Measurements from ENCODE around the gene FAM168B. TPM values are rescaled to one million over a fixed set of nuclear protein-coding genes. Genes with fewer than 3 reads are reported as not detected.

Gene FAM168B
- total and polyA plus RNA-seq, 9 donors: 54.4 to 117 (median 98.4) TPM

DNA sequence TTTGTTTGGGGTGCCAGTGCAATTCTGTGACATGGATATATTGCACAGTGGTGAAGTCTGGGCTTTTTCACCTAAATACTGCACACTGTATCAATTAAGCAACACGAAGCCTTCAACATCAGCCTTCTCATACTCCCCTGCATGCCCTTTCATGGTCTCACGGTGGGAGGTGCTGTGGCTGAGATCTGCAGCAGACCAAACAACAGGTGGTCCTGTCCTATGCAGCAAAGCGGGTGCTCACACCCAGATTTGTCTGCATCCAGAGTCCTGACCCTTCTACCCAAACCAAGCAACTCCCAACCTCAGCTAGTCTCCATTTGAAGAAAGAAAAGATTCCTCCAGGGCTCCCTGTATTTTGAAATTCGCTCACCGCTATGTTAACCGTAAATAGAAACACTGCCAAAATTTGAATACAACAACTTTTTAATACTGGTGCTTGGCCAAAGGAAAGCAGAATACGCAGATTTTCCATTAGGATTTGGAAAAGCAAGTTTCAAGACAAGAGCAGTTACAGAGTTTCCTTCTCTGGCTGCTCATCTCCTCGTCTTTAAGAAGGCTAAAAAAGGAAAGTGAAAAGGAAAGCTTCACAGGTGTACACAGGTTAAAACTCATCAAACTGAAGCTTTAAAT is 34.9 kb downstream of the FAM168B start:
- Histone ChIP-seq H3K27me3 (no peaks in the 10 kb centered on the region), H3K9me3 (no peaks in the 10 kb centered on the region), H3K4me1 (ENCODE audit: insufficient read depth) (peaks cover 27% of the 10 kb centered on the region), H3K27ac (peak overlapping the region in 1 of 2 donors; percentile 5), H3K36me3 (no peaks in the 10 kb centered on the region), H3K4me3 (no peak overlapping the region)
- 7 to 25% (median 16%) methylated on average over 8 of the region's 8 CpGs for WGBS, 3 donors
- intact Hi-C loops (cut with DNase I): no loop called here
- TF ChIP-seq EP300 (IDR thresholded peaks at IDR 0.05): no peak
- TF ChIP-seq, protein P1, sequence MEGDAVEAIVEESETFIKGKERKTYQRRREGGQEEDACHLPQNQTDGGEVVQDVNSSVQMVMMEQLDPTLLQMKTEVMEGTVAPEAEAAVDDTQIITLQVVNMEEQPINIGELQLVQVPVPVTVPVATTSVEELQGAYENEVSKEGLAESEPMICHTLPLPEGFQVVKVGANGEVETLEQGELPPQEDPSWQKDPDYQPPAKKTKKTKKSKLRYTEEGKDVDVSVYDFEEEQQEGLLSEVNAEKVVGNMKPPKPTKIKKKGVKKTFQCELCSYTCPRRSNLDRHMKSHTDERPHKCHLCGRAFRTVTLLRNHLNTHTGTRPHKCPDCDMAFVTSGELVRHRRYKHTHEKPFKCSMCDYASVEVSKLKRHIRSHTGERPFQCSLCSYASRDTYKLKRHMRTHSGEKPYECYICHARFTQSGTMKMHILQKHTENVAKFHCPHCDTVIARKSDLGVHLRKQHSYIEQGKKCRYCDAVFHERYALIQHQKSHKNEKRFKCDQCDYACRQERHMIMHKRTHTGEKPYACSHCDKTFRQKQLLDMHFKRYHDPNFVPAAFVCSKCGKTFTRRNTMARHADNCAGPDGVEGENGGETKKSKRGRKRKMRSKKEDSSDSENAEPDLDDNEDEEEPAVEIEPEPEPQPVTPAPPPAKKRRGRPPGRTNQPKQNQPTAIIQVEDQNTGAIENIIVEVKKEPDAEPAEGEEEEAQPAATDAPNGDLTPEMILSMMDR (IDR thresholded peaks at IDR 0.05): no peak
- TF ChIP-seq POLR2A (IDR thresholded peaks at IDR 0.05): no peak
- no peak for DNase-seq

GRCh38 chr2:131056932-131057287 is 36.4 kb downstream of the FAM168B start:
- intact Hi-C loops (cut with DNase I): no loop called here

DNA sequence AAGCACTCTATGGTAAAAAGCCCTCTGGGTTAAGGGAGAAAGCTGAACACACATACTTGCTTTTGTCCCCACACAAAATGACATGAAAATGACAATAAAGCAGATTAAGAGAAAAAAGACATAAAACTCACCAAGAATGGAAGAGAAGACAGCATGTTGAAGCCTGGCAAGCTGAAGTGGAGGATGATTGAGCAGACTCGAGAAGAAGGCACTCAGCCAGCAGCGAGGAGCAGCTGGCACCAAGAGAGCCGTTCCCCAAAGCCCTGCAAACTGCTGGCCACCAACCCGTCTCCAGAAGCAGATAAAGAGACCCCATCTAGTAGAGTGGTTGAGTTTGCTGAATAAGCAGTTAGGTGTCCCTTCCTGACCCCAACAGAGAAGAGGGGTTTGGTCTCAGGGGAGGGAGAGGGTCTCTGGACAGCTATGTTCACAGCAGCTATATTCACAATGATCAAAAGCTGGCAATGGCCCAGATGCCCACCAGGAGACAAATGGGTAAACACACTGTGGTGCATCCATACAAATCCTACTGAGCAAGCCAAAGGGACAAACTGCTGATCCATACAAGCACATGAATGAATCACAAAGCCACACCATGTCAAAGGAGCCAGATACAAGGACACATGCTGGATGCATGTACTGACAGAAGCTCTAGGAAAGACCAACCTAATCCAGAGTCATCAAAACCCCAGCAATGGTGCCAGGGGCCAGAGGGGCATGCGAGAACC is 36.9 kb downstream of the FAM168B start:
- no peak for DNase-seq
- intact Hi-C loops (cut with DNase I): no loop called here
- H3K27ac ChIP-seq: no peak overlapping the region
- peaks cover 20% of the 10 kb centered on the region for H3K4me1 ChIP-seq (ENCODE audit: insufficient read depth)
- 36 to 66% (median 42%) methylated on average over 5 of the region's 5 CpGs for whole genome bisulfite sequencing, 3 donors
- no peak overlapping the region for H3K4me3 ChIP-seq
- TF ChIP-seq, protein P1 (IDR thresholded peaks at IDR 0.05): no peak
- TF ChIP-seq EP300 (IDR thresholded peaks at IDR 0.05) (no peak), POLR2A (IDR thresholded peaks at IDR 0.05) (no peak)
- no peaks in the 10 kb centered on the region for H3K27me3 ChIP-seq
- H3K9me3 ChIP-seq: no peaks in the 10 kb centered on the region
- H3K36me3 ChIP-seq: no peaks in the 10 kb centered on the region

More at GRCh38 chr2:131056932-131057287, 36.4 kb downstream of the FAM168B start:
- no peaks in the 10 kb centered on the region for H3K36me3 ChIP-seq
- TF ChIP-seq, protein P1 (IDR thresholded peaks at IDR 0.05): no peak
- no peak for TF ChIP-seq EP300 (IDR thresholded peaks at IDR 0.05)
- TF ChIP-seq POLR2A (IDR thresholded peaks at IDR 0.05): no peak
- H3K27me3 ChIP-seq: no peaks in the 10 kb centered on the region
- WGBS, 3 donors: 48 to 61% (median 48%) methylated on average over 4 of the region's 4 CpGs
- H3K4me1 ChIP-seq (ENCODE audit: insufficient read depth): peaks cover 24% of the 10 kb centered on the region
- H3K9me3 ChIP-seq: no peaks in the 10 kb centered on the region
- no peak overlapping the region for H3K4me3 ChIP-seq
- DNase-seq: no peak
- H3K27ac ChIP-seq: no peak overlapping the region

DNA sequence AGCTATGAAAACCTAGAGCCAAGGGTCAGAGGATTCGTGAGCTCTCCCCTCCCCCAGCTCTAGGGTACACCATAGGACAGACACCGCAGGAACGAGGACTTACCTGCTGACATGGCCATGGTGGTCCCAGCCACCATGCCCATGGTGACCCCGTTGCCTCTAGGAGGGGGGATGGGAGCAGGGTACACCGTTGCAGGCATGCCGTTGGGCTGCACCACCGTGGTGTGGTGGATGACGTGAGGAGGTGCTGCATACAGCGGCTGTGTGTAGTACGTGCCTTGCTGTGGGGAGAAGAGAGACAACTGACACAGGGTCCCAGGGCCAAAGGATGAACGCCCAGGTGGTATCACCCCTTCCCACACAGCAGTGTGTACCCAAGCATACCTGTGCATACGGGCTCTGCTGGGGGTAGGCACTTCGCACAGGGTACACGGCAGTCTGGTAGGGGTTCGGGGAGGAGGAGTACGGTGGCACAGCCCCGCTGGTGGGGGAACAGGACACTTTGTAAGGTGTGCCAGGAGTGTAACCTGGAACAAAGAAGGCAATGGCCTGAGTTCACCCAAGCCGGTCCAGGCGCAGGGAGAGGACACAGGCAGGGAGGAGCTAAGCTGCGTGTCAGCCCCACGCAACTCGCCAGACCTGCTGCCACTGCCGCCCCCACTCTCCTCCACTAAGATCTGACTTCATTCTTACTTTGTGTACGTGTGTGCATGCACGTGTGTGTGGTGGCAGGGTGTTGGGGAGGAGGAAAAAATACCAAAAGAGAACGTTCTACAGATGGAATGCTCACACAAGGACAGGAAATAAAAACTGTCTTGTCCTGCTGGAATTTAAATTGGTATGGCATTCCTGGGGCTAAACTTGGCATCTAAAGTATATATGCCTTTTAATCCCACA is 37.8 kb downstream of the FAM168B start:
- H3K36me3 ChIP-seq: no peaks in the 10 kb centered on the region

More for the DNA sequence above, 37.8 kb downstream of the FAM168B start:
- no peaks in the 10 kb centered on the region for H3K9me3 ChIP-seq
- WGBS, 3 donors: 78 to 80% (median 79%) methylated on average over 26 of the region's 26 CpGs
- H3K4me1 ChIP-seq (ENCODE audit: insufficient read depth): peaks cover 19% of the 10 kb centered on the region
- H3K27ac ChIP-seq: no peak overlapping the region
- intact Hi-C loops (cut with DNase I): no loop called here
- DNase-seq: no peak
- no peaks in the 10 kb centered on the region for H3K27me3 ChIP-seq
- TF ChIP-seq POLR2A (IDR thresholded peaks at IDR 0.05): no peak
- TF ChIP-seq, protein P1 (IDR thresholded peaks at IDR 0.05): no peak
- no peak for TF ChIP-seq EP300 (IDR thresholded peaks at IDR 0.05)
- H3K4me3 ChIP-seq: no peak overlapping the region
